GM18873 (cell line): Measurements from ENCODE around the gene DYNLRB2.

Source experiments
- ATAC-seq: cut with Tn5 transposase; IDR thresholded peaks from one replicate; pipeline ENCODE4 v1.9.1; 2021; ENCODE audit warnings: mild to moderate bottlenecking, moderate library complexity, moderate number of reproducible peaks; ENCODE audit not compliant: unreplicated experiment, low FRiP score

Gene DYNLRB2

GRCh38 chr16:80546249-80546648, 5.5 kb downstream of the DYNLRB2 start:
- ATAC-seq, result no peak

- ATAC-seq, result no peak
Measured at GRCh38 chr16:80547145-80547544, 6.4 kb downstream of the DYNLRB2 start.

- no peak for ATAC-seq
Measured at GRCh38 chr16:80552277-80552676, 11.5 kb downstream of the DYNLRB2 start.

GRCh38 chr16:80554033-80554432, 13.2 kb downstream of the DYNLRB2 start:
- ATAC-seq, result no peak

- ATAC-seq, result no peak
Measured at GRCh38 chr16:80556481-80556880, 15.7 kb downstream of the DYNLRB2 start.

- ATAC-seq, result no peak
Measured at GRCh38 chr16:80557037-80557436, 16.2 kb downstream of the DYNLRB2 start.

GRCh38 chr16:80559369-80559768, 18.6 kb downstream of the DYNLRB2 start:
- ATAC-seq, result no peak

GRCh38 chr16:80563066-80563465, 22.3 kb downstream of the DYNLRB2 start:
- ATAC-seq, result no peak

GRCh38 chr16:80564394-80564793, 23.6 kb downstream of the DYNLRB2 start:
- ATAC-seq, result no peak

- no peak for ATAC-seq
Measured at GRCh38 chr16:80569440-80570105, 28.8 kb downstream of the DYNLRB2 start.

GRCh38 chr16:80570106-80570478, 29.3 kb downstream of the DYNLRB2 start:
- no peak for ATAC-seq

GRCh38 chr16:80573700-80574120, 32.9 kb downstream of the DYNLRB2 start:
- ATAC-seq, result no peak

GRCh38 chr16:80576343-80576912, 35.6 kb downstream of the DYNLRB2 start:
- no peak for ATAC-seq

GRCh38 chr16:80577485-80578280, 36.9 kb downstream of the DYNLRB2 start:
- ATAC-seq, result no peak

- ATAC-seq, result peak; percentile 81
Measured at GRCh38 chr16:80580109-80580832, 39.5 kb downstream of the DYNLRB2 start.

- no peak for ATAC-seq
Measured at GRCh38 chr16:80583466-80583865, 42.7 kb downstream of the DYNLRB2 start.

- ATAC-seq, result no peak
Measured at GRCh38 chr16:80585764-80586163, 45.0 kb downstream of the DYNLRB2 start.

- no peak for ATAC-seq
Measured at GRCh38 chr16:80586476-80586875, 45.7 kb downstream of the DYNLRB2 start.

- ATAC-seq, result no peak
Measured at GRCh38 chr16:80587071-80587470, 46.3 kb downstream of the DYNLRB2 start.

GRCh38 chr16:80591071-80591915, 50.5 kb downstream of the DYNLRB2 start:
- ATAC-seq, result no peak
